Stimulated activated CD4-positive, alpha-beta T cell treated with anti-CD3 and anti-CD28 coated beads, Interleukin-15, amount 100 ng/mL, for 24 hours (primary cell): Measurements from ENCODE around the gene PNPLA8.

ENCODE experiments used
- DNase-seq: peaks from one replicate; pipeline ENCODE4 v3.0.0-alpha.2; 2020

PNPLA8 gene

GRCh38 chr7:108529341-108529740 is 3.4 kb upstream of the PNPLA8 start:
- no peak for DNase-seq

DNA sequence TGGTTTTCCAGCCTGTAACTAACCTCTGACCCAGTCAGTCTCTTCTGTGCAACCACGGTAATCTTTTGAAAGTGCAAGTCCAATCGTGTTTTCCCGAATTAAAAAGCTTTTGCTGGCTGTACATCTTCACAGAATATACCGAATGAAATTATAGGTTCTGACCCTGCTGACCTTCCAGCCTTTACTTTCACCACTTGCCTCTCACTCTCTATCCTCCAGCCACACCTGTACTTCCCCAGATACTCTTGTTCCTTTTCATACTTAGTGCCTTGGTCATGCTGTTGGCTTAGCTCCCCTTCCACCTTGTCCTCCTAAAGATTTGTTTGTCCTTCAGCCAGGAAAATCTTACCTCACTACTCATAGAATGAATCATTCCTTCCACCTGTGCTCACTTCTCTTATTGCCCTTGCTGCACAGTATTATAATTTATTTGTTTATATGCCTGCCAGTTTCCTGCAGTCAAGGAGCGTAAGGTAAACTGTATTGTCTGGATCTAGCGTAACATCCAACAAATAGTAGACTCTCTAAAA is 2.3 kb upstream of the PNPLA8 start:
- DNase-seq: no peak

DNA sequence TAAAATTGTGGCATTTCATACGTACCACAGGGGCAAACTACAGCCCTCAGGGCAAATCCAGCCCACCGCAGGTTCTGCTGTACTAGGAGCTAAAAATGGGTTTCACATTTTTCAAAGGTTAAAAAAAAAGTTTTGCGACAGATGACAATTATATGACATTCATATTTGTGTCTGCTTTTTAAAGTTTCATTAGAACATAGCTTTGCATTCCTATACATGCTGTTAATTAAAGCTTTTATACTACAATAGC is 758 bp upstream of the PNPLA8 start:
- no peak for DNase-seq

DNA sequence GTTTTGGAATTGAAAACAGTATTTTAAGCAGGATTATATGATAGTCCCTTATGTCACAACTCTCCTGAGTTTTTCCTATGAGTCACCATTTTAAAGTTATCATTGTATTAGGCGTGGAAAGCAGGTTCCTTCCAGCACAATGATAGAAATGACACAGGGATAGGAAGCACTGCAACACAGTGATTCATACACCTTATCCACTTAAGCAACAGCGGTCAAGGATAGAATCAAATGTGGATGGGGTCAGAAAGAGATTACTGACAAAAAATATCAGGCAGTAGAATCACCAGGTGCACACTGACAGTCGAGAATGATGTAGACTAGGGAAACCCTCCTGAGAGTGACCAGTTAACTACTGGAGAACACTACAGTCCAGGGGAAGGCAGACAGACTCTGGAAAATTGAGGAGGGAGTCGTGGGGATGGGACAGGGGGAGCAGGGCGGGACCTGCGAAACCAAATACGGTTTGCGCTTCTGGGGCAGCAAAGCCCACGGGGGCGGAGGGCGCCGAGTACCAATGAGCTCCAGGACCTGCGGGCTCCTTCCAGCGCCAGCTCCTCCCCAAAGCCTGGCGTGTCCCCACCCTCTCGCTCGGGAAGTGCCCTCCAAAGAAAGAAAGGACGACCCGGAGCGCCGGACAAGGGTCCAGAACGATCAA is 479 bp downstream of the PNPLA8 start:
- DNase-seq: peak; percentile 75

GRCh38 chr7:108522780-108523179 is 3.2 kb downstream of the PNPLA8 start:
- DNase-seq: no peak

- DNase-seq: no peak
Observed at GRCh38 chr7:108517951-108518350, 8.0 kb downstream of the PNPLA8 start.

- DNase-seq: no peak
Observed at GRCh38 chr7:108515630-108516029, 10.3 kb downstream of the PNPLA8 start.

DNA sequence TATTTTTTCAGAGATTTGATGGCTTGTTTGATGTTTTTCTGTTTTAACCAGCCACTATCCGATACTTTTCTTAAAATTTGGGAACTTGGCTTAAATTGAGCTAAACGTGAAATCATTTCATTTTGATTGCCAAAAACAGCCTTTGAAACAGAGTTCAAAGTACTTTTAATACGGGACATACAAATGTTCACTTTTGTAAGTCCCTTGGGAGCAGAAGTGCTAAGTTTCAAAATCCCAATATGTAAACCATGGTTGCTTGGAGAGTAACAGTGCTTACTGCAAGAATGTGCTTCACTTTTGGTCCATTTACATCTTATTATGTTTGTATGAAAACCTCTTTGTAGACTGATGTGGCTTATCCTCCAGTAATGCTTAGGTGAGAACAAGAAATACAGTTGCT is 10.9 kb downstream of the PNPLA8 start:
- no peak for DNase-seq

GRCh38 chr7:108511939-108512338 is 14.0 kb downstream of the PNPLA8 start:
- DNase-seq: no peak

DNA sequence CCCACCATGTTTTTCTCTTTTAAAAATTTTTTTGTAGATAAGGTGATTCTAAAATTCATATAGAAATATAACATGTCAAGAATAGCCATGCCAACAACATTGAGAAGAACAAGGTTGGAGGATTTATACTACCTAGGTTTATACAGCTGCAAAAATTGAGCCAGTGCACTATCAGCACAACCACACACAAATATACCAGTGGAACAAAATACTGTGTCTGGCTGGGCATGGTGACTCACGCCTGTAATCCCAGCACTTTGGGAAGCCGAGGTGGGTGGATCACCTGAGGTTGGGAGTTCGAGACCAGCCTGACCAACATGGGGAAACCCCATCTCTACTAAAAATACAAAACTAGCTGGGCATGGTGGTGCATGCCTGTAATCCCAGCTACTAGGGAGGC is 21.4 kb downstream of the PNPLA8 start:
- peak; percentile 7 for DNase-seq

DNA sequence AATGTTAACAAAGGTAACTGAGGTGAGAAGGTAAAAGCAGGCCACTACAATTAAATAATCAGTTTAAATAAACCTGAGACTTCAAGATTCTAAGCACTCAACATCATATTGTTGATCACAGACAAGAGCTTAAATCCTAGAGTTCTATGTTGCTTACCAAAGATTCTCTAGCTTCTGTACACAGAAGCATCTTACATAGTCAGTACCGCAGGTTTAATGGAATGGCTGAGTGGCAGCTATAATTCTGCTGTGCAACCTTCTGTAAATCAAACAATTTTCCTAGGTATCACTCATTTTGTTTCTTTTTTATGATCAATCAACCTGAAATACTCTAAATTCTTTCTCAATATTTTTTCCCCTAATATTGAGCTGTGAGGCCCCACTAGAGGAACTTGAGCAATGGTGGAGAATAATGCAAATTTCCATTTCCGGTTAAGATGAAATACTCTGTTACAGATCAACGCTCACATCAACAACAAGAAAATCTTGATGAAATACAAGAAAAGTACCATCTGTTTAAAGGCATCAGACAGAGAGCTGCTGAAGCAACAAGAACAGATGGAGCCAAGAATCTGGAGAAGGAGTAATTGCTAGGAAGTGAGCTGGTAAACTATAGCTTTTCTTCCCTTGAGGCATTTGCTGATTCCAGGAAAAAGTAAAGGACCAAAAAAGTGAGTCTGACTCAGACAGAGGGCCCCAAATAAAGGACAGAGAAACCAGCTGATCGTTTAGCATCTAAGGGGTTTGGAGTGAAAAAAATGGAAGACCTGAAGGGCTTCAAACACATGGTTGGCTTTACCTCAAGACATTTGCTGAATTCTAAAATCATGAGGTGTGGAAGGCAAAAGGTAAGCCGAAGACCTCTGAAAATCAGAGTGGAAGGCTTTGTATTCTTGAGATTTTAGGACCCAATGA is 22.6 kb downstream of the PNPLA8 start:
- DNase-seq: no peak

DNA sequence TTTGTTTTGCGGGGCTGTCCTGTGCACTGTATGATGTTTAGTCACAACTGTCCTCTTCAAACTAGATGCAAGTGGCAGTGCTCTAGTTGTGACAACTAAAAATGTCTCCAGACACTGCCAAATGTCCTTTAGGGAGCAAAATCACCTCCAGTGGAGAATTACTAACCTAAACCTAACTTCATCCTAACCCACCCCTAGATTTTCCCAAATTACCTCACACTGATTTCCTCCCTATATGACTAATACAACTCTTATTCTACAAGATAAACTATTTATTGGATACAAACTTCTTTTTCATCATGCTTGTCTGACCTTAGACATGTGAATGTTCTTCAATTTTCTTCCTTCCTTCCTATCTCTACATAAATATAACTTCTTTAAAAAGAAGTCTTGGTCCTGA is 26.4 kb downstream of the PNPLA8 start:
- no peak for DNase-seq

DNA sequence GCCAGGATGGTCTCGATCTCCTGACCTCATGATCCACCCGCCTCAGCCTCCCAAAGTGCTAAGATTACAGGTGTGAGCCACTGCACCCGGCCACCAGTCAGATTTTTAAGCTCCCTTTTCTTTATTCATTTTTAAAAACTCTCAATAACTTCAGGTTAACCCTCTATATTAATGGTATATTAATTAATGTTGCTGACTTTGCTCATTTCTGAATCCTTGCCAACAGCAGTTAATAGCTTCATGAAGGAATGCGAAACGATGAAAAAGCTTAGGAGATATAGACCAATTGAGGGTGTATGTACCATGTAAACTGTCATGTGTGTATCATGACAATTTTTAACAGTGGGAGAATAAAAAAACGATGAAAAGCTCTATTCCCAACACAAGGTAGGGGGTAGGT is 27.5 kb downstream of the PNPLA8 start:
- DNase-seq: no peak

DNA sequence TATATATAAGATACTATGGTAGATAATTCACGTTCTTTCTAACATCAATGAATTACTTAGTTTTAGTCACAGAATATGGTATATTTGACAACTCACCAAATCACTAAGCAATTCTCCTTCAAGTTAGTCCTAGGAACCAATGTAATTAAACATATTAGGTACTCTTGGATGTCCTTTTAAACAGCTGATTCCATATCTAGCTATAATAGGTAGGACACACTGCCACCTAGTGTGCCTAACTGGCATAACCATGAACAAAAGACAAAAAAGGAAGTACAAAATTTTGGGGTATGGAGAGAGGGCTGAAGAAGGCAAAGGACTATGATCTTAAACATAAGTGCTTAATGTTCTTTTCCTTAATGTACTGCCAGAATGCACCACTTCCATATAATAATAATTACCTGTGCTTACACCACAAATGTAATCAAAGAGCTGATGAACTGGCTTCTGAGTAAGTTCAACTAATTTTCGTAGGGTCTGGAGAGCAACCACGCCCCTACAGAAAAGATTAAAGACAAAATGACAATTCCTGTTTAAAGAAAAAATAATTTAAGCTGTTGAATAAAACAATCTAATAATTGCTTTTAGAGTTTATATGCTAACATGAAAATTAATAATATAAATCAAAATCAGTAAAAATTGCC is 28.7 kb downstream of the PNPLA8 start:
- peak; percentile 51 for DNase-seq

GRCh38 chr7:108492742-108493141 is 33.2 kb downstream of the PNPLA8 start:
- no peak for DNase-seq

- no peak for DNase-seq
Observed at GRCh38 chr7:108488768-108489538, 37.0 kb downstream of the PNPLA8 start.

DNA sequence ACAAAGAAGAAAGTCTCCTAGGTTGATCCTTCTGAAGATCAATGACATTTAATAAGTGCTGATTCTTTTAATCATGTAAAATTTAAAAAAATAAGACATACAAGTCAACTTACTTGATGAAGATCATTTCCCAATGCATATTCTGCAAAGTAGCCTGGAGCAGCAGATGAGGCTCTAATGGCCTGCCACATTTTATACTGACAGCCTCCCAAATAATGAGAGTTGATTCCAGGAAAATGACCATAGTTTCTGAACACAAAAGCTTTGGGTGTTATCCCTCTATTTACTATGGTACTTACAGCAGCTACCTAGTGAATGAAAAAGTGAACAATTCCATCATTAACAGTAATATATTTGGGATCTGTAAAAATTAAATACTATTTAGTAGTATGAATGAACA is 38.3 kb downstream of the PNPLA8 start:
- no peak for DNase-seq

DNA sequence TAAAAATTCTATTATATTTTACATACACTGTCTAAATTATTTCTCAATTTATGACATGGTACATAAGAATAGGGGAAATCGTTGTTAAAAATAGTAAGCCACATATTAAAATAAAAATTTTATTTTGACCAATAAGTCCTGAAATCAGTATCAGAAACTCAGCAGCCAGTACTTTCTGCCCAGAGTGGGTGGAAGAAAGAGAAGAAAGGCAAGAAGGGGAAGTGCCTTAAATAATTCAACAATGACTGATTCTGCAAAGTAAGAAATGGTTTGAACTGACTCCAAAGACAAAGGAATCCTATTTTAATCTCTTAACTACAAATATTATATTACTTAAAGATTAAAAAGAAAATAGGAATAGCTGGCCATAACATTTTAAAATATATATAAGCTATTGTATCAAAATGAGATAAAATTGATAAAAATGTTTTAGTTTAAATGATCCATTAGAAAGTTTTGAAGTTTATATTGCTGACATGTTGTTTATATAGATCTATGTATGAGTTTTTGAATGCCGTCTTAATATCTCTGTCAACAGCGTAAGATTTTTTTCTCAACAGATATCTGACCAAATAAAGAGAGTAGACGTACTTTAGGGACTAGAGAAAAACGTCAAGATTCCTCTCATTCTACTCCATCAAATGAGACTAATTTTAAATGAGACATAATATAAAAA is 39.5 kb downstream of the PNPLA8 start:
- no peak for DNase-seq

DNA sequence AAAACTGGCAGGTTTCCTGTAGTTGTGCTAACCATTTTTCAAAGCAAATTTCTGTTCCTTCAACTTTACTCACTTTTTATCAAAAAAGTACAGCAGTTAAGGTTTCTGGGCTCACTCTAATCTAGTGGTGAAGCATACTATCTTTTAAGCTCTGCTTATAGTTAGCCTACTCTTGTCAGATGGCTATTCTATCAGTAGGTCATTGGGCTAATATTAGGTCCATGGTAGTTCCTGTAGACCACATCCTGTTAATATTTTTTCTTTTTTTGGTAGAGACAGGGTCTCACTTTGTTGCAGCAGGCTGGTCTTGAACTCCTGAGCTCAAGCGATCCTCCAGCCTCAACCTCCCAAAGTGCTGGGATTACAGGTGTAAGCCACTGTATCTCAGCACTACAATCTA is 41.8 kb downstream of the PNPLA8 start:
- no peak for DNase-seq

DNA sequence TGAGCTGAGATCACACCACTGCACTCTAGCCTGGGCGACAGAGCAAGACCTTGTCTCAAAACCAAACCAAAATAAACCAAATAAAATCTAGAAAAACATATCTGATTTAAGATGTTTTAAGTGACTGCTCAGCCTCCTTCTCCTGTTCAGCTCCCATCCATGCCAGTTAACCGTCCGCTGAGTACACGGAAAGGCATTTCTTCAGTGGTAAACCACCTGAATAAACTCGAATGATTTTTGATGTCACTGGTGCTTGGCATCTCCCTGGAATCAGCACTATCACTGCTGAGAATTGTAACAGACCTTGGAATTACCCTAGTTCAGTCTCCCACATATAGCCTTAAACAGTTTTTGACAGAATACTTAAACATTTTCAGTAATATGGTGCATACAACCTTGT is 45.6 kb downstream of the PNPLA8 start:
- DNase-seq: no peak

GRCh38 chr7:108479751-108480150 is 46.2 kb downstream of the PNPLA8 start:
- no peak for DNase-seq

GRCh38 chr7:108479118-108479517 is 46.8 kb downstream of the PNPLA8 start:
- no peak for DNase-seq

GRCh38 chr7:108468246-108468645 is 57.7 kb downstream of the PNPLA8 start:
- no peak for DNase-seq
